ENCODE measurements around the gene MRPL51.

Gene MRPL51

DNA sequence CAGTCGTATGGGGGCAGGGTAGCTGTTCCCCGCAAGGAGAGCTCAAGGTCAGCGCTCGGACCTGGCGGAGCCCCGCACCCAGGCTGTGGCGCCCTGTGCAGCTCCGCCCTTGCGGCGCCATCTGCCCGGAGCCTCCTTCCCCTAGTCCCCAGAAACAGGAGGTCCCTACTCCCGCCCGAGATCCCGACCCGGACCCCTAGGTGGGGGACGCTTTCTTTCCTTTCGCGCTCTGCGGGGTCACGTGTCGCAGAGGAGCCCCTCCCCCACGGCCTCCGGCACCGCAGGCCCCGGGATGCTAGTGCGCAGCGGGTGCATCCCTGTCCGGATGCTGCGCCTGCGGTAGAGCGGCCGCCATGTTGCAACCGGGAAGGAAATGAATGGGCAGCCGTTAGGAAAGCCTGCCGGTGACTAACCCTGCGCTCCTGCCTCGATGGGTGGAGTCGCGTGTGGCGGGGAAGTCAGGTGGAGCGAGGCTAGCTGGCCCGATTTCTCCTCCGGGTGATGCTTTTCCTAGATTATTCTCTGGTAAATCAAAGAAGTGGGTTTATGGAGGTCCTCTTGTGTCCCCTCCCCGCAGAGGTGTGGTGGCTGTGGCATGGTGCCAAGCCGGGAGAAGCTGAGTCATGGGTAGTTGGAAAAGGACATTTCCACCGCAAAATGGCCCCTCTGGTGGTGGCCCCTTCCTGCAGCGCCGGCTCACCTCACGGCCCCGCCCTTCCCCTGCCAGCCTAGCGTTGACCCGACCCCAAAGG lies 42.1 kb upstream of the MRPL51 start:
- TF ChIP-seq, protein P1, sequence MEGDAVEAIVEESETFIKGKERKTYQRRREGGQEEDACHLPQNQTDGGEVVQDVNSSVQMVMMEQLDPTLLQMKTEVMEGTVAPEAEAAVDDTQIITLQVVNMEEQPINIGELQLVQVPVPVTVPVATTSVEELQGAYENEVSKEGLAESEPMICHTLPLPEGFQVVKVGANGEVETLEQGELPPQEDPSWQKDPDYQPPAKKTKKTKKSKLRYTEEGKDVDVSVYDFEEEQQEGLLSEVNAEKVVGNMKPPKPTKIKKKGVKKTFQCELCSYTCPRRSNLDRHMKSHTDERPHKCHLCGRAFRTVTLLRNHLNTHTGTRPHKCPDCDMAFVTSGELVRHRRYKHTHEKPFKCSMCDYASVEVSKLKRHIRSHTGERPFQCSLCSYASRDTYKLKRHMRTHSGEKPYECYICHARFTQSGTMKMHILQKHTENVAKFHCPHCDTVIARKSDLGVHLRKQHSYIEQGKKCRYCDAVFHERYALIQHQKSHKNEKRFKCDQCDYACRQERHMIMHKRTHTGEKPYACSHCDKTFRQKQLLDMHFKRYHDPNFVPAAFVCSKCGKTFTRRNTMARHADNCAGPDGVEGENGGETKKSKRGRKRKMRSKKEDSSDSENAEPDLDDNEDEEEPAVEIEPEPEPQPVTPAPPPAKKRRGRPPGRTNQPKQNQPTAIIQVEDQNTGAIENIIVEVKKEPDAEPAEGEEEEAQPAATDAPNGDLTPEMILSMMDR (IDR thresholded peaks at IDR 0.05; ENCODE audit: extremely low read depth, insufficient read depth, missing control alignments): no peak
- in situ Hi-C loops (cut with MboI; ENCODE audit: low pct_unique_long_range_greater_than_20kb, low sequenced_read_pairs, unreplicated experiment): loop anchor here (10.0 kb wide), 1 partner anchor 110 kb away; no protein-coding TSS in a partner anchor
- DNase-seq (ENCODE audit: low spot score): peak; percentile 65

DNA sequence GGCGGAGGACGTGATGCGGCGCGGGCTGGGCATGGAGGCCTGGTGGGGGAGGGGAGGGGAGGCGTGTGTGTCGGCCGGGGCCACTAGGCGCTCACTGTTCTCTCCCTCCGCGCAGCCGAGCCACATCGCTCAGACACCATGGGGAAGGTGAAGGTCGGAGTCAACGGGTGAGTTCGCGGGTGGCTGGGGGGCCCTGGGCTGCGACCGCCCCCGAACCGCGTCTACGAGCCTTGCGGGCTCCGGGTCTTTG lies 41.6 kb upstream of the MRPL51 start:
- TF ChIP-seq, protein P1 (IDR thresholded peaks at IDR 0.05; ENCODE audit: extremely low read depth, insufficient read depth, missing control alignments): no peak
- DNase-seq (ENCODE audit: low spot score): no peak
- in situ Hi-C loops (cut with MboI; ENCODE audit: low pct_unique_long_range_greater_than_20kb, low sequenced_read_pairs, unreplicated experiment): loop anchor here (10.0 kb wide), 1 partner anchor 110 kb away; no protein-coding TSS in a partner anchor

DNA sequence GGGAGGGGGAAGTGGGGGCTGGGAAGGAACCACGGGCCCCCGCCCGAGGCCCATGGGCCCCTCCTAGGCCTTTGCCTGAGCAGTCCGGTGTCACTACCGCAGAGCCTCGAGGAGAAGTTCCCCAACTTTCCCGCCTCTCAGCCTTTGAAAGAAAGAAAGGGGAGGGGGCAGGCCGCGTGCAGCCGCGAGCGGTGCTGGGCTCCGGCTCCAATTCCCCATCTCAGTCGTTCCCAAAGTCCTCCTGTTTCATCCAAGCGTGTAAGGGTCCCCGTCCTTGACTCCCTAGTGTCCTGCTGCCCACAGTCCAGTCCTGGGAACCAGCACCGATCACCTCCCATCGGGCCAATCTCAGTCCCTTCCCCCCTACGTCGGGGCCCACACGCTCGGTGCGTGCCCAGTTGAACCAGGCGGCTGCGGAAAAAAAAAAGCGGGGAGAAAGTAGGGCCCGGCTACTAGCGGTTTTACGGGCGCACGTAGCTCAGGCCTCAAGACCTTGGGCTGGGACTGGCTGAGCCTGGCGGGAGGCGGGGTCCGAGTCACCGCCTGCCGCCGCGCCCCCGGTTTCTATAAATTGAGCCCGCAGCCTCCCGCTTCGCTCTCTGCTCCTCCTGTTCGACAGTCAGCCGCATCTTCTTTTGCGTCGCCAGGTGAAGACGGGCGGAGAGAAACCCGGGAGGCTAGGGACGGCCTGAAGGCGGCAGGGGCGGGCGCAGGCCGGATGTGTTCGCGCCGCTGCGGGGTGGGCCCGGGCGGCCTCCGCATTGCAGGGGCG lies 41.0 kb upstream of the MRPL51 start, which contains the start of gene GAPDH:
GAPDH (plus strand) TSS at position 595 of the 772 bp plus-strand sequence. CDS start 316 bp downstream, outside the sequence.
- in situ Hi-C loops (cut with MboI; ENCODE audit: low pct_unique_long_range_greater_than_20kb, low sequenced_read_pairs, unreplicated experiment): loop anchor here (10.0 kb wide), 1 partner anchor 109 kb away; no protein-coding TSS in a partner anchor
- peak; percentile 97 for DNase-seq (ENCODE audit: low spot score)
- TF ChIP-seq, protein P1 (IDR thresholded peaks at IDR 0.05; ENCODE audit: extremely low read depth, insufficient read depth, missing control alignments): no peak

DNA sequence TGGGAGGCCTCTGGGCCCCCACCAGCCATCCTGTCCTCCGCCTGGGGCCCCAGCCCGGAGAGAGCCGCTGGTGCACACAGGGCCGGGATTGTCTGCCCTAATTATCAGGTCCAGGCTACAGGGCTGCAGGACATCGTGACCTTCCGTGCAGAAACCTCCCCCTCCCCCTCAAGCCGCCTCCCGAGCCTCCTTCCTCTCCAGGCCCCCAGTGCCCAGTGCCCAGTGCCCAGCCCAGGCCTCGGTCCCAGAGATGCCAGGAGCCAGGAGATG lies 40.5 kb upstream of the MRPL51 start:
- TF ChIP-seq, protein P1 (IDR thresholded peaks at IDR 0.05; ENCODE audit: extremely low read depth, insufficient read depth, missing control alignments): no peak
- peak; percentile 48 for DNase-seq (ENCODE audit: low spot score)
- in situ Hi-C loops (cut with MboI; ENCODE audit: low pct_unique_long_range_greater_than_20kb, low sequenced_read_pairs, unreplicated experiment): loop anchor here (10.0 kb wide), 1 partner anchor 109 kb away; no protein-coding TSS in a partner anchor

DNA sequence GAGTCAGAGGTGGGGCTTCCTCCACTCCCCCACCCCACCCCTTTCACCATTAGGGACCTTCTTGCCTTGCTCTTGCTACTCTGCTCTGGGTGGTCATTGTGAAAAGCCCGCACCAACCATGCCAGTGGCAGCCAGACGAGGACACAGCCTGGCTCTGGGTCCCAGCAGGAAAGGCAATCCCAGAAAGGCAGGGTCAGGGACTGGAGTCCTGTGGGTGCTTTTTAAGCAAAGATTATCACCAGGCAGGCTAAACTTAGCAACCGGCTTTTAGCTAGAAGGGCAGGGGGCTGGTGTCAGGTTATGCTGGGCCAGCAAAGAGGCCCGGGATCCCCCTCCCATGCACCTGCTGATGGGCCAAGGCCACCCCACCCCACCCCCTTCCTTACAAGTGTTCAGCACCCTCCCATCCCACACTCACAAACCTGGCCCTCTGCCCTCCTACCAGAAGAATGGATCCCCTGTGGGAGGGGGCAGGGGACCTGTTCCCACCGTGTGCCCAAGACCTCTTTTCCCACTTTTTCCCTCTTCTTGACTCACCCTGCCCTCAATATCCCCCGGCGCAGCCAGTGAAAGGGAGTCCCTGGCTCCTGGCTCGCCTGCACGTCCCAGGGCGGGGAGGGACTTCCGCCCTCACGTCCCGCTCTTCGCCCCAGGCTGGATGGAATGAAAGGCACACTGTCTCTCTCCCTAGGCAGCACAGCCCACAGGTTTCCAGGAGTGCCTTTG lies 40.0 kb upstream of the MRPL51 start:
- in situ Hi-C loops (cut with MboI; ENCODE audit: low pct_unique_long_range_greater_than_20kb, low sequenced_read_pairs, unreplicated experiment): loop anchor here (10.0 kb wide), 1 partner anchor 108 kb away; no protein-coding TSS in a partner anchor
- TF ChIP-seq, protein P1 (IDR thresholded peaks at IDR 0.05; ENCODE audit: extremely low read depth, insufficient read depth, missing control alignments): no peak
- peak; percentile 59 for DNase-seq (ENCODE audit: low spot score)
